Liver (tissue), 9 donors: Measurements from ENCODE around the gene THAP4. TPM values are rescaled to one million over a fixed set of nuclear protein-coding genes. Genes with fewer than 3 reads are reported as not detected.

Experiments
- DNase-seq: peaks from one replicate; pipeline ENCODE4 v3.0.0-alpha.2; 2017; ENCODE audit warnings: low spot score
- H3K27ac ChIP-seq, 2 donors: one replicate each; pipeline ENCODE4 v1.7.0; 2013; ENCODE audit warnings: inconsistent platforms in 2 of 2, low read length in 2 of 2, control low read depth in 1 of 2, low read depth in 1 of 2, mild to moderate bottlenecking in 1 of 2
- H3K27me3 ChIP-seq, 4 donors: one replicate each; pipeline versions ENCODE4 v1.6.1 to v1.7.0; 2013; ENCODE audit warnings: low read length in 3 of 4, inconsistent platforms in 1 of 4, mild to moderate bottlenecking in 1 of 4, moderate library complexity in 1 of 4; ENCODE audit not compliant: control insufficient read depth in 4 of 4, insufficient read depth in 4 of 4
- H3K36me3 ChIP-seq, 4 donors: one replicate each; pipeline versions ENCODE4 v1.6.1 to v1.7.0; 2013; ENCODE audit warnings: low read length in 3 of 4, mild to moderate bottlenecking in 3 of 4, low read depth in 1 of 4, moderate library complexity in 1 of 4; ENCODE audit not compliant: control insufficient read depth in 4 of 4, insufficient read depth in 3 of 4
- H3K4me1 ChIP-seq, 4 donors: one replicate each; pipeline versions ENCODE4 v1.6.1 to v1.7.0; 2013; ENCODE audit warnings: low read length in 3 of 4, mild to moderate bottlenecking in 3 of 4, moderate library complexity in 1 of 4; ENCODE audit not compliant: control insufficient read depth in 4 of 4, insufficient read depth in 4 of 4
- H3K4me3 ChIP-seq, 3 donors: one replicate each; pipeline versions ENCODE4 v1.6.1 to v1.7.0; 2013; ENCODE audit warnings: low read length in 3 of 3, control low read depth in 1 of 3, low read depth in 1 of 3, mild to moderate bottlenecking in 1 of 3
- H3K9ac ChIP-seq, 2 donors: one replicate each; pipeline ENCODE4 v1.7.0; 2013; ENCODE audit warnings: low read length in 2 of 2, mild to moderate bottlenecking in 2 of 2, moderate library complexity in 2 of 2, control low read depth in 1 of 2, low read depth in 1 of 2
- H3K9me3 ChIP-seq, 4 donors: one replicate each; pipeline versions ENCODE4 v1.6.1 to v1.7.0; 2013; ENCODE audit warnings: low read length in 3 of 4; ENCODE audit not compliant: control insufficient read depth in 4 of 4
- EGR1 ChIP-seq, 2 donors: IDR thresholded peaks; 2 replicates each; pipeline ENCODE4 v1.6.1; 2016 to 2018; ENCODE audit warnings: antibody characterized with exemption in 2 of 2, low read depth in 2 of 2
- FOXA1 ChIP-seq: IDR thresholded peaks from 2 replicates; pipeline ENCODE4 v1.6.1; 2016; ENCODE audit warnings: antibody characterized with exemption
- FOXA2 ChIP-seq: IDR thresholded peaks from 2 replicates; pipeline ENCODE4 v1.6.1; 2016; ENCODE audit warnings: antibody characterized with exemption
- GABPA ChIP-seq, 2 donors: IDR thresholded peaks in 1 of 2; conservative IDR thresholded peaks in 1 of 2; 2 replicates each; pipeline ENCODE4 v1.6.1; 2016; ENCODE audit warnings: antibody characterized with exemption in 2 of 2, mild to moderate bottlenecking in 1 of 2, moderate library complexity in 1 of 2
- HNF4A ChIP-seq, 2 donors: conservative IDR thresholded peaks; 2 replicates each; pipeline ENCODE4 v1.6.1; 2016; ENCODE audit warnings: antibody characterized with exemption in 2 of 2, mild to moderate bottlenecking in 2 of 2
- HNF4G ChIP-seq: IDR thresholded peaks from 2 replicates; pipeline ENCODE4 v1.6.1; 2016; ENCODE audit warnings: antibody characterized with exemption
- JUND ChIP-seq, 2 donors: IDR thresholded peaks; 2 replicates each; pipeline ENCODE4 v1.6.1; 2016; ENCODE audit warnings: antibody characterized with exemption in 2 of 2
- NR2F2 ChIP-seq: IDR thresholded peaks from 2 replicates; pipeline ENCODE4 v1.6.1; 2016; ENCODE audit warnings: antibody characterized with exemption
- RAD21 ChIP-seq, 2 donors: IDR thresholded peaks; 2 replicates each; pipeline ENCODE4 v1.6.1; 2016; ENCODE audit warnings: antibody characterized with exemption in 2 of 2, mild to moderate bottlenecking in 2 of 2
- RXRA ChIP-seq, 2 donors: IDR thresholded peaks; 2 replicates each; pipeline ENCODE4 v1.6.1; 2017 to 2018; ENCODE audit warnings: antibody characterized with exemption in 2 of 2, mild to moderate bottlenecking in 1 of 2
- TAF1 ChIP-seq: conservative IDR thresholded peaks from 2 replicates; pipeline ENCODE4 v1.6.1; 2016; ENCODE audit warnings: antibody characterized with exemption, mild to moderate bottlenecking
- YY1 ChIP-seq: IDR thresholded peaks from 2 replicates; pipeline ENCODE4 v1.6.1; 2016; ENCODE audit warnings: antibody characterized with exemption, mild to moderate bottlenecking
- WGBS: extraction: QIAGEN DNeasy Blood & Tissue Kit; methylation state at CpG from one replicate; pipeline ENCODE4 v1.1.7; 2013; 5-methylcytosine and 5-hydroxymethylcytosine counted together
- polyA plus RNA-seq, 2 donors: library from polyadenylated mRNA; stranded (reverse) in 1 of 2; unstranded in 1 of 2; fragments of 200-250 nt in 1 of 2; fragments of >200 nt in 1 of 2; fragmentation: Nextera tagmentation in 1 of 2; extraction: Ambion mirVana in 1 of 2; gene quantifications; one replicate each; pipeline versions ENCODE4 v1.2.1 to v1.2.3, GENCODE V29; 2013 to 2015
- total RNA-seq, 2 donors: library from RNA; depleted of rRNA; stranded (reverse); fragments of >200 nt; gene quantifications; one replicate each; pipeline ENCODE4 v1.2.3, GENCODE V29; 2014
- TF ChIP-seq, protein P1 (sequence below): IDR thresholded peaks from 2 replicates; pipeline ENCODE4 v1.6.1; 2016; ENCODE audit warnings: antibody characterized with exemption, mild to moderate bottlenecking
- TF ChIP-seq, protein P2 (sequence below): IDR thresholded peaks from 2 replicates; pipeline ENCODE4 v1.6.1; 2016; ENCODE audit warnings: antibody characterized with exemption
- TF ChIP-seq, protein P3 (sequence below): IDR thresholded peaks from 2 replicates; pipeline ENCODE4 v1.6.1; 2016; ENCODE audit warnings: antibody characterized with exemption
- TF ChIP-seq, protein P4 (sequence below): fragments of 150-350 bp; IDR thresholded peaks from 2 replicates; pipeline ENCODE4 v1.5.1; 2017; ENCODE audit warnings: improper control_type of control experiment, low read depth, low read length; ENCODE audit not compliant: missing input control
- TF ChIP-seq, protein P5 (sequence below): IDR thresholded peaks from 2 replicates; pipeline ENCODE4 v1.6.1; 2016; ENCODE audit warnings: antibody characterized with exemption
- donor health status: healthy.
- donor health status: healthy.
- donor health status: healthy.
- donor health status: healthy.
- donor health status: healthy.

THAP4 gene
- total and polyA plus RNA-seq, 4 donors, result 16.8 to 33.1 (median 22.7) TPM

DNA sequence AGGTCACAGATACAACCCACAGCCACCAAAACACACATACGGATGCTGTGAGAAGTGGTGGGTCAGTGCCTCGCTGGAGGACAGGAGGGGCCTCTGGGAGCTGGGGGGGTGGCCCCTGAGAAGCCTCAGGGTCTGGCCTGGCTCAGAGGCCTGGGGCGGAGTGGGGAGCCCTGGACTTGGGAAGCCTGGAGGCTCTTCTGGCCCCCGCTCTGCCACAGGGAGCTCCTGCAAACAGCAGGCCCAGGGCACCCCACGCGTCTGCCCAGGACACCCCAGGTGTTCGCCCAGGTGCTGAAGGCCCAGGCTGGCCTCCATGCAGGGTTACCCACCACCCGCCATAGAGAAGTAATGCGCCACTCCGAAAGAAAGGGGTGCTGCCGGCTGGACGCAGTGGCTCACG is 25.9 kb downstream of the THAP4 start:
- Histone ChIP-seq H3K4me1 (peaks cover 2 to 12% (median 8%) of the 10 kb centered on the region in 4 donors), H3K27me3 (no peaks in the 10 kb centered on the region), H3K9ac (no peak overlapping the region), H3K4me3 (no peak overlapping the region), H3K36me3 (peaks cover 3% of the 10 kb centered on the region in 4 donors), H3K27ac (no peak overlapping the region), H3K9me3 (no peaks in the 10 kb centered on the region)
- no peak for DNase-seq
- 97% methylated on average over 13 of the region's 13 CpGs for WGBS
- TF ChIP-seq RXRA (IDR thresholded peaks at IDR 0.05), result no peak
- TF ChIP-seq RAD21 (IDR thresholded peaks at IDR 0.05), result no peak
- no peak for TF ChIP-seq FOXA1
- no peak for TF ChIP-seq GABPA (IDR thresholded peaks at IDR 0.05 in 1 of 2, conservative IDR thresholded peaks at IDR 0.05 in 1 of 2)
- TF ChIP-seq, protein P1, sequence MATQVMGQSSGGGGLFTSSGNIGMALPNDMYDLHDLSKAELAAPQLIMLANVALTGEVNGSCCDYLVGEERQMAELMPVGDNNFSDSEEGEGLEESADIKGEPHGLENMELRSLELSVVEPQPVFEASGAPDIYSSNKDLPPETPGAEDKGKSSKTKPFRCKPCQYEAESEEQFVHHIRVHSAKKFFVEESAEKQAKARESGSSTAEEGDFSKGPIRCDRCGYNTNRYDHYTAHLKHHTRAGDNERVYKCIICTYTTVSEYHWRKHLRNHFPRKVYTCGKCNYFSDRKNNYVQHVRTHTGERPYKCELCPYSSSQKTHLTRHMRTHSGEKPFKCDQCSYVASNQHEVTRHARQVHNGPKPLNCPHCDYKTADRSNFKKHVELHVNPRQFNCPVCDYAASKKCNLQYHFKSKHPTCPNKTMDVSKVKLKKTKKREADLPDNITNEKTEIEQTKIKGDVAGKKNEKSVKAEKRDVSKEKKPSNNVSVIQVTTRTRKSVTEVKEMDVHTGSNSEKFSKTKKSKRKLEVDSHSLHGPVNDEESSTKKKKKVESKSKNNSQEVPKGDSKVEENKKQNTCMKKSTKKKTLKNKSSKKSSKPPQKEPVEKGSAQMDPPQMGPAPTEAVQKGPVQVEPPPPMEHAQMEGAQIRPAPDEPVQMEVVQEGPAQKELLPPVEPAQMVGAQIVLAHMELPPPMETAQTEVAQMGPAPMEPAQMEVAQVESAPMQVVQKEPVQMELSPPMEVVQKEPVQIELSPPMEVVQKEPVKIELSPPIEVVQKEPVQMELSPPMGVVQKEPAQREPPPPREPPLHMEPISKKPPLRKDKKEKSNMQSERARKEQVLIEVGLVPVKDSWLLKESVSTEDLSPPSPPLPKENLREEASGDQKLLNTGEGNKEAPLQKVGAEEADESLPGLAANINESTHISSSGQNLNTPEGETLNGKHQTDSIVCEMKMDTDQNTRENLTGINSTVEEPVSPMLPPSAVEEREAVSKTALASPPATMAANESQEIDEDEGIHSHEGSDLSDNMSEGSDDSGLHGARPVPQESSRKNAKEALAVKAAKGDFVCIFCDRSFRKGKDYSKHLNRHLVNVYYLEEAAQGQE, result no peak
- no peak for TF ChIP-seq YY1
- TF ChIP-seq, protein P2, sequence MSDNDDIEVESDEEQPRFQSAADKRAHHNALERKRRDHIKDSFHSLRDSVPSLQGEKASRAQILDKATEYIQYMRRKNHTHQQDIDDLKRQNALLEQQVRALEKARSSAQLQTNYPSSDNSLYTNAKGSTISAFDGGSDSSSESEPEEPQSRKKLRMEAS, result no peak
- TF ChIP-seq JUND (IDR thresholded peaks at IDR 0.05), result no peak
- no peak for TF ChIP-seq FOXA2
- no peak for TF ChIP-seq NR2F2
- no peak for TF ChIP-seq HNF4G

DNA sequence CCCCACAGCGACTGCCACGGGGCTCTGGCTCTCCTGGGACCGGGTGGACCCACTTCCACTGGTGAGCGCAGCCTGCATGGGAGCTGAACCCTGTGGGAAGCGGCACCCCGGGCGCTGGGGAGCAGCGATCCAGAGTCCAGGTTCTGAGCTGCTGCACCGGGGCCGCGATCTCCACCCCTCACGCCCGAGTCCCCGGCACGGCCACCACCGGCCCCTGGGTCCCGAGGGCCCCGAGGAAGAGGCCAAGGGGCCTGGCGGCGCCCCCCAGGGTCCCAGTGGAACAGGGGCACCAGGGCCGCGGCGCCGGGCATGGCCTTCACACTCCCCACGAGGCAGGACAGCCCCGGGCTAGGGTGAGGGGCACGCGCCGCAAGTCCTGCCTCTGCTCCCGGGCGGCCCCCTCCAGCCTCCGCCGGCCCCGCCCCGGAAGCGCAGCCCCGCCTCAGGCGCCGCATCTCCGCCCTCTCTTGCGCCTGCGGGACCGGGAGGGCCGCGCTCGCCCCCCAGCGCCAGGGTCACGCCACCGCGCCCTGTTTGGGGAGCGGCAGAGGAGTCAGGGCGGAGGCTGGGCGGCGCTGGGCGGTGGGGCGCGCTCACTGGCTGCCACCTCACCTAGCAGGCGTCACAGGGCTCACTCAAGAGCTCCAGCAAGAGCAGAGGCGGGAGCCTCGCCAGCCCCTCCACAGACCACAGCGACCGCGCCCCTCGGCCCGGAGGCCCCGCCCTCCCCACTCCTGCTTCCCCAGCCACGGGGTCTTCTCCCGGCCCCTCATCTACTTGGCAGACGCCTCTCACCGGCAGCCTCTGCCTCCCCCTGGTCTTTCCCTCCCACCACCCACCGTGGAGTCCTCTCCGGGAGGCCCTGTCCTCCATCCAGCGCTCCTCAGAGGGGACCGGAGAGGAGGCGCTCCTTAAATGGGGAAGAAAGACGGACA is 26.8 kb downstream of the THAP4 start:
- no peak overlapping the region for H3K27ac ChIP-seq
- H3K36me3 ChIP-seq, result peaks cover 3 to 10% (median 5%) of the 10 kb centered on the region in 4 donors
- no peaks in the 10 kb centered on the region for H3K9me3 ChIP-seq
- peak; percentile 91 for DNase-seq
- H3K4me1 ChIP-seq, result peaks cover 2 to 8% (median 6%) of the 10 kb centered on the region in 4 donors
- peak overlapping the region in 2 of 3 donors; percentile 30 to 57 for H3K4me3 ChIP-seq
- TF ChIP-seq, protein P3, sequence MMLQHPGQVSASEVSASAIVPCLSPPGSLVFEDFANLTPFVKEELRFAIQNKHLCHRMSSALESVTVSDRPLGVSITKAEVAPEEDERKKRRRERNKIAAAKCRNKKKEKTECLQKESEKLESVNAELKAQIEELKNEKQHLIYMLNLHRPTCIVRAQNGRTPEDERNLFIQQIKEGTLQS, result no peak
- TF ChIP-seq, protein P4, sequence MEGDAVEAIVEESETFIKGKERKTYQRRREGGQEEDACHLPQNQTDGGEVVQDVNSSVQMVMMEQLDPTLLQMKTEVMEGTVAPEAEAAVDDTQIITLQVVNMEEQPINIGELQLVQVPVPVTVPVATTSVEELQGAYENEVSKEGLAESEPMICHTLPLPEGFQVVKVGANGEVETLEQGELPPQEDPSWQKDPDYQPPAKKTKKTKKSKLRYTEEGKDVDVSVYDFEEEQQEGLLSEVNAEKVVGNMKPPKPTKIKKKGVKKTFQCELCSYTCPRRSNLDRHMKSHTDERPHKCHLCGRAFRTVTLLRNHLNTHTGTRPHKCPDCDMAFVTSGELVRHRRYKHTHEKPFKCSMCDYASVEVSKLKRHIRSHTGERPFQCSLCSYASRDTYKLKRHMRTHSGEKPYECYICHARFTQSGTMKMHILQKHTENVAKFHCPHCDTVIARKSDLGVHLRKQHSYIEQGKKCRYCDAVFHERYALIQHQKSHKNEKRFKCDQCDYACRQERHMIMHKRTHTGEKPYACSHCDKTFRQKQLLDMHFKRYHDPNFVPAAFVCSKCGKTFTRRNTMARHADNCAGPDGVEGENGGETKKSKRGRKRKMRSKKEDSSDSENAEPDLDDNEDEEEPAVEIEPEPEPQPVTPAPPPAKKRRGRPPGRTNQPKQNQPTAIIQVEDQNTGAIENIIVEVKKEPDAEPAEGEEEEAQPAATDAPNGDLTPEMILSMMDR, result peak; percentile 49
- TF ChIP-seq FOXA2 (no peak), HNF4A (conservative IDR thresholded peaks at IDR 0.05) (no peak), GABPA (IDR thresholded peaks at IDR 0.05 in 1 of 2, conservative IDR thresholded peaks at IDR 0.05 in 1 of 2) (no peak), JUND (IDR thresholded peaks at IDR 0.05) (no peak), FOXA1 (no peak), NR2F2 (no peak), RXRA (IDR thresholded peaks at IDR 0.05) (no peak), HNF4G (no peak), YY1 (no peak), TAF1 (no peak), EGR1 (IDR thresholded peaks at IDR 0.05; ENCODE audit: low read depth in 2 of 2) (no peak), RAD21 (IDR thresholded peaks at IDR 0.05) (peak; percentile 54 to 69)
- TF ChIP-seq, protein P1, result no peak
- TF ChIP-seq, protein P5, sequence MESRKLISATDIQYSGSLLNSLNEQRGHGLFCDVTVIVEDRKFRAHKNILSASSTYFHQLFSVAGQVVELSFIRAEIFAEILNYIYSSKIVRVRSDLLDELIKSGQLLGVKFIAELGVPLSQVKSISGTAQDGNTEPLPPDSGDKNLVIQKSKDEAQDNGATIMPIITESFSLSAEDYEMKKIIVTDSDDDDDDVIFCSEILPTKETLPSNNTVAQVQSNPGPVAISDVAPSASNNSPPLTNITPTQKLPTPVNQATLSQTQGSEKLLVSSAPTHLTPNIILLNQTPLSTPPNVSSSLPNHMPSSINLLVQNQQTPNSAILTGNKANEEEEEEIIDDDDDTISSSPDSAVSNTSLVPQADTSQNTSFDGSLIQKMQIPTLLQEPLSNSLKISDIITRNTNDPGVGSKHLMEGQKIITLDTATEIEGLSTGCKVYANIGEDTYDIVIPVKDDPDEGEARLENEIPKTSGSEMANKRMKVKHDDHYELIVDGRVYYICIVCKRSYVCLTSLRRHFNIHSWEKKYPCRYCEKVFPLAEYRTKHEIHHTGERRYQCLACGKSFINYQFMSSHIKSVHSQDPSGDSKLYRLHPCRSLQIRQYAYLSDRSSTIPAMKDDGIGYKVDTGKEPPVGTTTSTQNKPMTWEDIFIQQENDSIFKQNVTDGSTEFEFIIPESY, result no peak
- TF ChIP-seq, protein P2, result no peak
- H3K27me3 ChIP-seq, result no peaks in the 10 kb centered on the region
- WGBS, result 14% methylated on average over 76 of the region's 76 CpGs
- peak overlapping the region in 1 of 2 donors; percentile 6 for H3K9ac ChIP-seq
